Small intestine (tissue), 7 donors: ENCODE data around the gene TM9SF2. TPM values are rescaled to one million over a fixed set of nuclear protein-coding genes. Genes with fewer than 3 reads are reported as not detected.

Experiments
- DNase-seq, 2 donors: peaks; one replicate each; pipeline versions ENCODE4 v3.0.0 to v3.0.0-alpha.2; 2013
- FAIRE-seq: peaks from 2 replicates; lab custom pipeline; 2012; peaks lifted over from hg19 to GRCh38; lab: Jason Lieb, UNC
- H3K27ac ChIP-seq, 3 donors: one replicate each; pipeline ENCODE4 v1.5.1; 2013; ENCODE audit warnings: low read length in 2 of 3, mild to moderate bottlenecking in 2 of 3, control low read depth in 1 of 3, inconsistent platforms in 1 of 3, low read depth in 1 of 3, moderate library complexity in 1 of 3
- H3K27me3 ChIP-seq, 3 donors: one replicate each; pipeline ENCODE4 v1.6.1; 2013; ENCODE audit warnings: low read length in 3 of 3, inconsistent platforms in 1 of 3; ENCODE audit not compliant: control insufficient read depth in 3 of 3, insufficient read depth in 3 of 3
- H3K36me3 ChIP-seq, 3 donors: one replicate each; pipeline ENCODE4 v1.6.1; 2013; ENCODE audit warnings: low read length in 3 of 3, inconsistent platforms in 1 of 3, low read depth in 1 of 3, mild to moderate bottlenecking in 1 of 3, moderate library complexity in 1 of 3; ENCODE audit not compliant: control insufficient read depth in 3 of 3, insufficient read depth in 2 of 3
- H3K4me1 ChIP-seq, 3 donors: one replicate each; pipeline ENCODE4 v1.6.1; 2013; ENCODE audit warnings: low read length in 2 of 3, inconsistent platforms in 1 of 3, low read depth in 1 of 3, mild to moderate bottlenecking in 1 of 3, moderate library complexity in 1 of 3; ENCODE audit not compliant: control insufficient read depth in 3 of 3, insufficient read depth in 2 of 3
- H3K4me3 ChIP-seq, 3 donors: one replicate each; pipeline ENCODE4 v1.5.1; 2013; ENCODE audit warnings: low read length in 3 of 3, control low read depth in 1 of 3, inconsistent platforms in 1 of 3, low read depth in 1 of 3, mild to moderate bottlenecking in 1 of 3, moderate library complexity in 1 of 3
- H3K9me3 ChIP-seq, 2 donors: one replicate each; pipeline ENCODE4 v1.6.1; 2013; ENCODE audit warnings: low read depth in 1 of 2, low read length in 1 of 2; ENCODE audit not compliant: control insufficient read depth in 2 of 2, insufficient read depth in 1 of 2
- WGBS, 3 donors: extraction: QIAGEN DNeasy Blood & Tissue Kit; methylation state at CpG; one replicate each; pipeline ENCODE4 v1.1.7; 2013; 5-methylcytosine and 5-hydroxymethylcytosine counted together
- polyA plus RNA-seq, 4 donors: library from polyadenylated mRNA; stranded (reverse) in 3 of 4; unstranded in 1 of 4; fragments of 200-250 nt in 3 of 4; fragments of 120-200 nt in 1 of 4; gene quantifications; one replicate each; pipeline versions ENCODE4 v1.2.1 to v1.2.3, GENCODE V29; 2013
- donor health status: healthy with polysubstance abuse.
- donor health status: control.
- donor health status: control.
- donor health status: Bipolar disorder and iron deficiency.
- donor health status: healthy.

TM9SF2 gene
- polyA plus RNA-seq, 4 donors: 35.6 to 270 (median 92.3) TPM

DNA sequence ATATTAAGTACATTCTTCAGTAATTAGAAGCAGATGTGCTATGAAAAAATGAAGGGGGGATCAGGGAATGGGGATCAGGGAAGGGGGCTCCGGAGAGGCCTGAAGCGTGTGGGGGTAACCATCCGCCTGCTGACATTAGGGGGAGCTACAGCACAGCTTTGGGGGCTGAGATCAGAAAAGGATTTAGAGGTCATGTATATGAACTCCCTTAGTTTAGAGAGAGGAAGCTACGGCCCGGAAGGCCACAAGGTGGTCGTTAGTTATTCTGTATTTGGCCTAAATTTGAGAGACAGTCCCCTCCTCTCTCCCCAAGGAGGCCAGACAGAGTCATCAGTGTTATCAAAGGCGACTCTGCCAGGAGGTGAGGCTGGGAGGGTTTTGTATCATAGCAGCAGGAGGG is 99.0 kb downstream of the TM9SF2 start:
- peaks cover 0 to 2% of the 10 kb centered on the region in 2 donors for H3K9me3 ChIP-seq
- FAIRE-seq (no peak), DNase-seq (no peak)
- no peaks in the 10 kb centered on the region for H3K36me3 ChIP-seq
- 60 to 70% (median 68%) methylated on average over 7 of the region's 7 CpGs for WGBS, 3 donors
- H3K4me1 ChIP-seq: peaks cover 0 to 2% (median 0%) of the 10 kb centered on the region in 3 donors
- no peak overlapping the region for H3K4me3 ChIP-seq
- H3K27ac ChIP-seq: no peak overlapping the region
- no peaks in the 10 kb centered on the region for H3K27me3 ChIP-seq

GRCh38 chr13:99601535-99601934 is 100.3 kb downstream of the TM9SF2 start:
- no peak for FAIRE-seq
- H3K27me3 ChIP-seq: no peaks in the 10 kb centered on the region
- H3K27ac ChIP-seq: no peak overlapping the region
- 70 to 81% (median 77%) methylated on average over 5 of the region's 5 CpGs for WGBS, 3 donors
- no peak overlapping the region for H3K4me3 ChIP-seq
- no peaks in the 10 kb centered on the region for H3K36me3 ChIP-seq
- H3K4me1 ChIP-seq: peaks cover 0 to 8% (median 0%) of the 10 kb centered on the region in 3 donors
- DNase-seq: no peak
- no peaks in the 10 kb centered on the region for H3K9me3 ChIP-seq

- 87 to 96% (median 87%) methylated on average over 3 of the region's 3 CpGs for WGBS, 3 donors
- peaks cover 0 to 8% (median 2%) of the 10 kb centered on the region in 3 donors for H3K4me1 ChIP-seq
- H3K27ac ChIP-seq: no peak overlapping the region
- FAIRE-seq (no peak), DNase-seq (no peak)
- H3K27me3 ChIP-seq: no peaks in the 10 kb centered on the region
- peaks cover 0 to 2% (median 0%) of the 10 kb centered on the region in 3 donors for H3K36me3 ChIP-seq
- H3K9me3 ChIP-seq: no peaks in the 10 kb centered on the region
- H3K4me3 ChIP-seq: no peak overlapping the region
Measured at GRCh38 chr13:99604636-99605035, 103.4 kb downstream of the TM9SF2 start.

GRCh38 chr13:99605420-99606323 is 104.4 kb downstream of the TM9SF2 start:
- FAIRE-seq: no peak
- H3K4me3 ChIP-seq: peak overlapping the region; percentile 42 to 53 (median 44)
- 11 to 24% (median 15%) methylated on average over 18 of the region's 18 CpGs for WGBS, 3 donors
- H3K27me3 ChIP-seq: no peaks in the 10 kb centered on the region
- peak overlapping the region; percentile 74 to 96 (median 90) for H3K27ac ChIP-seq
- peaks cover 0 to 2% (median 0%) of the 10 kb centered on the region in 3 donors for H3K36me3 ChIP-seq
- peaks cover 0 to 8% (median 2%) of the 10 kb centered on the region in 3 donors for H3K4me1 ChIP-seq
- H3K9me3 ChIP-seq: no peaks in the 10 kb centered on the region
- DNase-seq: peak in 1 of 2 donors; percentile 92

GRCh38 chr13:99606324-99607066 is 105.2 kb downstream of the TM9SF2 start, which contains the start of gene CLYBL:
CLYBL (plus strand) TSS chr13:99606690.
- Histone ChIP-seq H3K27ac (peak within 1 kb of the TSS; percentile 90 to 96 (median 94)), H3K4me1 (peaks cover 0 to 8% (median 2%) of the 10 kb centered on the region in 3 donors), H3K27me3 (no peaks in the 10 kb centered on the region), H3K36me3 (peaks cover 0 to 2% (median 0%) of the 10 kb centered on the region in 3 donors), H3K4me3 (peak within 1 kb of the TSS; percentile 55 to 84 (median 63)), H3K9me3 (no peaks in the 10 kb centered on the region)
- DNase-seq (peak; percentile 88 to 93), FAIRE-seq (no peak)
- 0 to 2% (median 1%) methylated on average over 36 to 73 of the region's 73 CpGs for WGBS, 3 donors

- no peak for DNase-seq
- Histone ChIP-seq H3K4me3 (no peak overlapping the region), H3K4me1 (peaks cover 0 to 8% (median 2%) of the 10 kb centered on the region in 3 donors), H3K27ac (no peak overlapping the region), H3K9me3 (no peaks in the 10 kb centered on the region), H3K36me3 (peaks cover 0 to 2% (median 0%) of the 10 kb centered on the region in 3 donors), H3K27me3 (no peaks in the 10 kb centered on the region)
- 94 to 99% (median 95%) methylated on average over 15 of the region's 15 CpGs for WGBS, 3 donors
- FAIRE-seq: no peak
Measured at GRCh38 chr13:99608345-99608744, 107.1 kb downstream of the TM9SF2 start.

GRCh38 chr13:99610702-99611289 is 109.5 kb downstream of the TM9SF2 start:
- Histone ChIP-seq H3K4me1 (peaks cover 0 to 2% (median 2%) of the 10 kb centered on the region in 3 donors), H3K9me3 (no peaks in the 10 kb centered on the region), H3K27ac (no peak overlapping the region), H3K27me3 (no peaks in the 10 kb centered on the region), H3K36me3 (peaks cover 0 to 2% (median 0%) of the 10 kb centered on the region in 3 donors), H3K4me3 (no peak overlapping the region)
- FAIRE-seq (no peak), DNase-seq (no peak)
- WGBS, 3 donors: 82 to 86% (median 84%) methylated on average over 4 of the region's 4 CpGs
